Fibroblast of skin of back (primary cell): ENCODE measurements around the gene TFRC.
"Not testable (repeated sequence)": the region's sequence is repeated elsewhere in the genome, so short reads cannot be mapped to it uniquely, and the experiment has no call there.

Experiments
- DNase-seq: peaks from one replicate; pipeline ENCODE4 v3.0.0-alpha.2; 2013

The TFRC gene

DNA sequence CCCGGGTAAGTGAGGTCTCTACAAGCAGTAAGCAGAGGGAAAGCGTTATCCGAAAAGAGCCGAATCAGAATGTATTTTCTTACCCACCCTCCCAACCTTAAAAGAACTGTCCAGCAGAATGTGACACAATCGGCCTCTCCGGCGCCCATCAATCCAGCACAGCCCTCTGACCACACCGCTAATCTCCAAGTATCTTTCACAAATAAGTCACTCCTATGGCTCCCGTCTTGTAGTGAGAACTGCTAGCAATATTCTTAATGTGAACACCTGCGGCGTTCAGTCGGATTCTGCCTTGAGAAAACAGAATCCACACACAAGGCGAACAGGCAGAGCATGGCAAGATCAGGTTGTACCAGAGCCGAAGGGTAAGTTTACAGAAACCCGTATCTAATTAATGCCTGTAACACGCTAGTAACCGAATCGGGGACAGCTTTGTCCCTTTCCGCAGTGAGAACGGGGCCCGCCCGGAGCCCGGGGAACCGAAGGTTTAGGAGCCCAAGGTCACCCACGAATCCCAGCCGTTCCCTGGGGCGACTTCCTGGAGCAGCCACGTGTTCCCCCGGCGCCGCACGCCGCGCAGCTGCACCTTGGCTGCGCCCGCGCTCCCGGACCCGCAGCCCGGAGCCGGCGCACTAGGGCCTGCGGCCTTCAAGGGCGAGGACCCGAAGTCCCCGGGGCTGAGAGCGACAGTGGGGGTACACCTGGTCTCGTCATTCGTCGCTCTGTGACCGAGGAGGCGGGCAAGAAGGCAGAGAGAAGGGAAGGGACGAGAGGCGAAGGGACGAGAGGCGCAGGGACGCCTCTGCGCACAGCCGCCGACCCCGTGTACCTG lies 672 bp downstream of the TFRC start:
- DNase-seq, result peak; percentile 40

DNA sequence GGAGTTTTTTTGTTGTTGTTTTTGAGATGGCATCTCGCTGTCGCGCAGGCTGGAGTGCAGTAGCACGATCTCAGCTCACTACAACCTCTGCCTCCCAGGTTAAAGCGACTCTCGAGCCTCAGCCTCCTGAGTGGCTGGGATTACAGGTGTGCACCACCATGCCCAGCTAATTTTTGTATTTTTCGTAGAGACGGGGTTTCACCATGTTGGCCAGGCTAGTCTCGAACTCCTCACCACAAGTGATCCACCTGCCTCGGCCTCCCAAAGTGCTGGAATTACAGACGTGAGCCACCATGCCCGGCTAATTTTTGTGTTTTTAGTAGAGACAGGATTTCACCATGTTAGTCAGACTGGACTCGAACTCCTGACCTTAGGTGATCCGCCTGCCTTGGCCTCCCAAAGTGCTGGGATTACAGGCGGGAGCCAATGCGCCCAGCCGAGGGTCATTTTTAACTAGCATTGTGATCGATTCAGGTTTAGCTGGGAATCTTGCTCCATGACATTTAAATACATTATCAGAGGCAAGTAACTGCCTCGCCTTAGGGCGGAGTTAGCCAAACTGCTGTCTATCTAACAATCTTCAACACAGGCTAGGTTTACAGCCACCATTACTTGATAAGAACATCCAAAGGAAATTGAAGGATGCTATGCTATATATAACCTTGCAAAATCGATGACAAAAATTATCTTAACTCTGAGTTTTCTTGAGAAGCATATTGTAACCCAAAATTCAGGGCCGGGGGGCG lies 1.6 kb downstream of the TFRC start:
- DNase-seq, result not testable (repeated sequence)

DNA sequence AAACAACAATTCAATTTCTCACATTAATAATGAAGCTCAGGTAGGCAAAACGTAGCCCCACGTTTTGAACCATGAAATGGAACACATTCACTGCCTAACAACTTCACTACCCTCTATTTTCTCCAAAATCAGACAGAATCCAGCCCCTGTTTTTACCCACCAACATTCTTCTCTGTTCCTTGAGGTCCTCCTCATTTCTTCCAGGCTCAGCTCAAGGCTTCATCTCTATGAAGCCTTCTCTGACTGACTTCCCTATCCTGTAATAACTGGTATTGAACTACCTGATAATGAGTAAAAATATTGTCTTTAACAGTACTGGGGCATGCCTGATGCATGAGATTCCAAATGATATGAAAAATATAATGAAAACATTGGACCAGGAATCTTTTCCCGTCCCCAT lies 2.2 kb downstream of the TFRC start:
- no peak for DNase-seq

DNA sequence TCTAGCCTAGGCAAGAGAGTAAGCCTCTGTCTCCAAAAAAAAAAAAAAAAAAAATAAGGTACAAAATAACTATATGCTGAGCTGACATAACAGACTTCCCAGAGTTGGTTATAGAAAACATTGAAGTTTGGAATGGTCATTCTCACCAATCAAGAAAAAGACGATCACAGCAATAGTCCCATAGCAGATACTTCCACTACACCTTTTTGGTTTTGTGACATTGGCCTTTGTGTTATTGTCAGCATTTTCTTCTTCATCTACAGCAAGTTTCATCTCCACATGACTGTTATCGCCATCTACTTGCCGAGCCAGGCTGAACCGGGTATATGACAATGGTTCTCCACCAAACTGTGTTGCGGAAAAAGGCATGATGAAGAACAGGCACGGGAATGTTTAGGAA lies 6.9 kb downstream of the TFRC start:
- DNase-seq, result no peak

DNA sequence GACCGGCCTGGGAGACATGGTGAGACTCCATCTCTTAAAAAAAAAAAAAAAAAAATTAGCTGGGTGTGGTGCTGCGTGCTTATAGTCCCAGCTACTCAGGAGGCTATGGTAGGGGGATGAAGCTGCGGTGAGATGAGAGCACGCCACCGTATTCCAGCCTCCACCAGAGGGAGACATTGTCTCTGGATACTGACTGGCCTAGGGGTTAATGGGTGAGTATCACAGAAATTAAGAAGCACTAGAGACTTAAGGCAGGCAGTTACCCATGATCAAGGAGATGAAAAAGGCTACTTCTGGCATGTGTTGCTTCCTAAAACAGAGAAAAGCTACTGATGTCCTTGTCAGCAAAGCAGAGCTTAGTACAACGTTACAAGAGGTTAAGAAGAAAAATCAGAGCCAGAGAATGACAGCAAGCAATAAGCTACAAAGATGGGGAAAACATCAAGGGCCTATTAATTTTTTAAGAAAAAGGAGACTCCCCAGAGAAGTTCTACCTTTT lies 8.6 kb downstream of the TFRC start:
- peak; percentile 58 for DNase-seq

DNA sequence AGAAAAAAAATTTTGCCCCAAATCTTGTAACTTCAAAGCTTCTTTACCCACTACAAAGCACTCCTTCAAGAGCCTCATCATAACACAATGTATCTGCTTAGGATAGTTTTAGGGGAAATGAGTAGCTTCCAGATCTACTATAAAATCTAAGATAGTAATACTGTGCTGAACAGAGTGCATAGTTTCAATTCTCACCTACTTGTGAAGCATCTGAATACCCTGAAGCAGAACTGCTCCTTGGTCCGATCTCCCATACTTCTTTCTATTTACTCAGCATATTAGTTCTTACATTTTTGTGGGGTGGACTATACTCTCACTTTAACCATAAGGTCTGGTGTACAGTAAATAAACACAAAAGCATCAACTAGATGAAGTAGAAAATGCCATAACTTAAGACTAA lies 9.6 kb downstream of the TFRC start:
- no peak for DNase-seq

DNA sequence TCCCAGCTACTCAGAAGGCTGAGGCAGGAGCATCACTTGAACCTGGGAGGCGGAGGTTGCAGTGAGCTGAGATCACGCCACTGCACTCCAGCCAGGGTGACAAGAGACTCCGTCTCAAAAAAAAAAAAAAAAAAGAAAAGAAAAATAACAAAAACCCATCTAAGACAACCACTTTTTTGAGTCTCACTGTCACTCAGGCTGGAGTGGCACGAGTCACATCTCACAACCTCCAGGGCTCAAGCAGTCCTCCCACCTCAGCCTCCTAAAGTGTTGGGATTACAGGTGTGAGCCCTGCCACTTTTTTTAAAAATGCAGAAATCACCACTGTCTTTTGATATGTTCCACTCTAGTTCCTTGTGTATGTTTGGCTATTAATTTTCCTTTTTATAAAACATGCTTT lies 13.1 kb downstream of the TFRC start:
- not testable (repeated sequence) for DNase-seq

DNA sequence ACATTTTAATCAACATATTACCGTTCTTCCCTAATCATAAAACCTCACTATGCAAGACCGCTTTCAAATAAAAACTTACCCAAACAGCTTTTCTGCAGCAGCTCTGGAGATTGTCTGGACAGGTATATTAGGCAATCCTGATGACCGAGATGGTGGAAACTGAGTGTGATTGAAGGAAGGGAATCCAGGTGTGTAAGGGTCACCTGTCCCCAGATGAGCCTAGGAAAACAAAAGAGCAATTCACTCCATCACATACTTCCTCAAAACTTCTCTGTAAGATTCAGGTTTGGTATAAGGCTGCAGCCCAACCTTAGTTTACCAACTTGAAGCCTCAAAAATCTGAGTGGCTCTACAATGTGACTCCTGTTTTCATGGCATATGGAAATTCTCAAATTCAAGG lies 14.5 kb downstream of the TFRC start:
- no peak for DNase-seq

DNA sequence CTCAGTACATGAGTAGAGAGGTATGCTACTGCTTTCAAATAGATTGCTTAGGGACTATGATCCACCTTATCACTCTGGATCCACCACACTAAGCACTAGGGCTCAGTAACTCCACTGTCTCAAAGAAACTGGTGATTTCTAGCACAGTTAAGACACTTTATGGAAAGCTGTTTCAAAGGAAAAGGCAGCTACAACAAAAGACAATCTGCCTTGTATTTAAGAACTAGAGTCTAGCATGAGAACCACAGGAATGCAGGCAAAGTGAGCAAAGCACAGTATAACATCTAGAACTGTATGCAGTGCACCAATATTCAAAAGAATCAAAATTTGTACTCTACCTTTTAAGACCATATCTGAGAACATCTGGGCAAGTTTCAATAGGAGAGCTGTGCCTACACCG lies 17.9 kb downstream of the TFRC start:
- no peak for DNase-seq

DNA sequence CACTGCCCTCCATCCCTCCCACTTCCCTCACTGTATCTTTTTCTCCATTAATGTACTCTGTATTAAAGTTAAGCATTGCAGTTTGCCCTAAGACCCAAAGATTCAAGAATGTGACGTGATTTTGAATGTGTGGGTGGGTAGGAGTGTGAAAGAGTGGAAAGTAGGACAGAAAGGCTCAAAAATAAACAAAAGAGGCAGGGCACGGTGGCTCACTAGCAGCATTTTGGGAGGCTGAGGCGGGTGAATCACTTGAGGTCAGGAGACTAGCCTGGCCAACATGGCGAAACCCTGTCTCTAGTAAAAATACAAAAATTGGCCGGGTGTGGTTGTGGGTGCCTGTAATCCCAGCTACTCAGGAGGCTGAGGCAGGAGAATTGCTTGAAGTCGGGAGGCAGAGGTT lies 18.4 kb downstream of the TFRC start:
- DNase-seq, result no peak

DNA sequence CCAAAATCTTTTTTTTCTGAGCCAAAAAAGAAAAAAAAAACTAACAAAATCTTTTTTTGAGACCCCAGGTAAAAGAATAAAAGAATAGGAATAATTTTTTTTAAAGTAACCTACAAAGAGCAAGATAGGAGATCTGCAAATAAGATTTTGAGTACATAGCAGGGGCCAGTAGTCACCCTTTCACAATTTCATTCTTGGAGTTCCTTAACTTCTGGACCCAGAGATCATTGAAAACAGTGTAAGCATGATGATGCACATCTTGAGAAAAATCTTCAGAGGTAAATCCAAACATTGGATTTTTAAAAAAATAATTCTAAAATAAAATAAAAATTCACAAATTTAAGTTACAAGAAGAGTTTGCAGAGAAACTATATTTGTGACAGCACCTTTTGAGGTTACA lies 18.8 kb downstream of the TFRC start:
- no peak for DNase-seq

DNA sequence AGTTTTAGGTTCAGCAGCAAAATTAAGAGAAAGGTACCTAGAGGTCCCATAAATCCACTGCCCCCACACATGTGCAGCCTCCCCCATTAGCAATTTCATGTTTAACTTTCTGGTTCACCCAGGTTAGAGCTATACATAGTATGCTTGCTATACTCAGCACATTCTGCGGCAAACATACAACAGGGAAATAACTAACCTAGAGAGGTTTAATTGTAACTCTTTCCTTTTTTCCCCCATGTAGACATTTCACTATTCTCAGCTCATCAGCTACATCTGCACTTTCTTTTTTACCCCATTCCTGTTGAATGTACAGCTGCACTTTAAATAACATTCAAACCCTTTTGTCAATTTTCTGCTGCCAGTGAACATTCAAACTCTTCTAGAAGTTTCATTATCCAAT lies 21.1 kb downstream of the TFRC start:
- DNase-seq, result no peak

DNA sequence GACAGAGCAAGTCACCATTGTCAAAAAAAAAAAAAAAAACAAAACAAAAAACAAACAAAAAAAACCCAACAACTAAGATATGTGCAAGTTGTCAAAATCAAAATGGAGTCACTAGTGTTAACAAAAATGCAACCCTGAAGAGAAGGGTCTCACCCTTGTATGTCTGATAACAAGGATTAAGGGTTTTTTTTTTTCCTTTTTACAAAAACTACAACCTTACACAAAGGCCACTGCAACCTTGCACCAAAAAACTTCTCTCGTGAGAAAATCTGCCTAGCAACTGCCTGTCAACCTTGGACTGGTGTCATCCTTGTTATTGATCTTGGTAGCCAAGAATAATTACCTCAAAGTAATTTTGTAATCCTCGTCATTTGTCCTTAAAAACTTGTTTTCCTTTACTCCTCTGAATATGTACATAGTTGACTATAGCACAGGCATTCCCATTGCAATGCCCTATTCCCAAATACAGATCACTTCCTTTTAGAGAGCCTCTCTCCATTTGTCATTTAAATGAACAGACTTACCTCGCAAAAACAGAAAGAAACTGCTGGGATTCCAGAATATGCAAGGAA lies 24.0 kb downstream of the TFRC start:
- no peak for DNase-seq

DNA sequence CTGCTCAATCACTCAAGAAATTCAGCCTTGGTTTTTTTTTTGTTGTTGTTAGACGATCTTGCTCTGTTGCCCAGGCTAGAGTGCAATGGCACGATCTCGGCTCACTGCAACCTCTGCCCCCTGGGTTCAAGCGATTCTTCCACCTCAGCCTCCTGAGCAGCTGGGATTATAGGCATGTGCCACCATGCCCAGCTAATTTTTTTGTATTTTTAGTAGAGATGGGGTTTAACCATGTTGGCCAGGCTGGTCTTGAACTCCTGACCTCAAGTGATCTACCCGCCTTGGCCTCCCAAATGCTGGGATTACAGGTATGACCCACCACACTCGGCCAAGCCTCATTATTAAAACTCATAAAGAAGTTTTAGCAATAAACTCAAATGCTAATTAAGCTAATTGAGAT lies 25.5 kb downstream of the TFRC start:
- not testable (repeated sequence) for DNase-seq

DNA sequence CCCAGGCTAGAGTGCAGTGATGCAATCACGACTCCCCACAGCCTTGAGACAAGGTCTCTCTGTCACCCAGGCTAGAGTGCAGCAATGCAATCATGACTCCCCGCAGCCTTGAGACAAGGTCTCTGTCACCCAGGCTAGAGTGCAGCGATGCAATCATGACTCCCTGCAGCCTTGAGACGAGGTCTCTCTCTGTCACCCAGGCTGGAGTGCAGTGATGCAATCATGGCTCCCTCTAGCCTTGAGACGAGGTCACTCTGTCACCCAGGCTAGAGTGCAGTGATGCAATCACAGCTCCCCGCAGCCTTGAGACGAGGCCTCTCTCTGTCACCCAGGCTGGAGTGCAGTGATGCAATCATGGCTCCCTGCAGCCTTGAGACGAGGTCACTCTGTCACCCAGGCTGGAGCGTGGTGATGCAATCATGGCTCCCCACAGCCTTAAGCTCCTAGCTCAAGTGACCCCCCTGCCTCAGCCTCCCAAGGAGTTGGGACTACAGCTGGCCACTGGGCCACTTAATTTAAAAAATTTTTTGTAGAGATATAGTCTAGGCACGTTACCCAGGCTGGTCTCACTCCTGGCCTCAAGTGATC lies 26.1 kb downstream of the TFRC start:
- DNase-seq, result no peak

DNA sequence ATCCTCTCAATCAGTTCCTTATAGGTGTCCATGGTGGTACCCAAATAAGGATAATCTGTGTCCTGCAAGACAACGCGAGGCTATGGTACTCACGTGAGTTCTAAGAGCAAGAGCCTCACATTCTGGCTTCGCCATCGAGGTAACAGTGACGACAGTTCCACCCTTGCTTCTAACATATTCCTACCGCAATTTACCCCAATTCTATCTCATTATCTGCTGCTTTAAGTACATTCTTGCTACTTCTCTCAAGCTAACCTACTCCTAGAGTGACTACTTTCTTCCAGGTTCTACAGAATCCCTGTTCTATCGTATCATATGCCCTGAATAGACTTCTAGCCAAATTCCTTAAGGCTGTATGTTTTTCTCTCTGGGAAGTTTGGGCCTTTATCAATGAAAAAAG lies 26.6 kb downstream of the TFRC start:
- DNase-seq, result no peak

DNA sequence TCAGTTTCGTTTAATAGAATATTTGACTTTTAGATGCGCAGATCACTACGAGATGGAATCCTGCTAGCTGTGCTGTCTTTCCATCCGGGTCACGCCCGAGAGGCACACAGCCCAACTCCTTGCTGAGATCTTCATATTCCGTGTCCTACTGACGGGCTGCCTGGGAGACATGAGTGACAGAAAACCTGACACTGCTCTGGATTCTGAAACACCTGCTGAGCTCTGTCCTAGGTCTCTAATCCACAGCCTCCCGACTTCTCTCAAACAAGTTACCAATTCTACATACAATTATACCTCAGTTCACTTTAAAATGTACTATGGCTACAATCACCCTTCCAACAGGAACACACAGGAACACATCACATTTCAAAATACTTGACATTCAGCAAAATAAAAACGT lies 27.2 kb downstream of the TFRC start:
- DNase-seq, result no peak

DNA sequence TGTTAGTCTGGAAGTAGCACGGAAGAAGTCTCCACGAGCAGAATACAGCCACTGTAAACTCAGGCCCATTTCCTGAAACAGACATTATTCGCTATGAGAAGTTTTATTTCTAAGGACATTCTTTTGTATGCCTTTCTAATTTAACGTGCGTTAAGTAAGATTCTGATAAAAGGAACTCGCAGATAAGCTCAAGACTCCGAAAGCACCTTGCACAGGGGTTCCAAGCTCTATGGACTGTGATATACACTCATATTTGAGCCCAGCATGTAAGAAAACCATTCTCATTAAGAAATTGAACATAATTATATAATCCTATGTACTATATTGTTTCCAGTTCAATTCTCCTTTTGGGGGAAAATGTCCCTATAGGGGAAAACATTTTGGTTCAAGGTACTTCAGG lies 28.4 kb downstream of the TFRC start:
- no peak for DNase-seq

DNA sequence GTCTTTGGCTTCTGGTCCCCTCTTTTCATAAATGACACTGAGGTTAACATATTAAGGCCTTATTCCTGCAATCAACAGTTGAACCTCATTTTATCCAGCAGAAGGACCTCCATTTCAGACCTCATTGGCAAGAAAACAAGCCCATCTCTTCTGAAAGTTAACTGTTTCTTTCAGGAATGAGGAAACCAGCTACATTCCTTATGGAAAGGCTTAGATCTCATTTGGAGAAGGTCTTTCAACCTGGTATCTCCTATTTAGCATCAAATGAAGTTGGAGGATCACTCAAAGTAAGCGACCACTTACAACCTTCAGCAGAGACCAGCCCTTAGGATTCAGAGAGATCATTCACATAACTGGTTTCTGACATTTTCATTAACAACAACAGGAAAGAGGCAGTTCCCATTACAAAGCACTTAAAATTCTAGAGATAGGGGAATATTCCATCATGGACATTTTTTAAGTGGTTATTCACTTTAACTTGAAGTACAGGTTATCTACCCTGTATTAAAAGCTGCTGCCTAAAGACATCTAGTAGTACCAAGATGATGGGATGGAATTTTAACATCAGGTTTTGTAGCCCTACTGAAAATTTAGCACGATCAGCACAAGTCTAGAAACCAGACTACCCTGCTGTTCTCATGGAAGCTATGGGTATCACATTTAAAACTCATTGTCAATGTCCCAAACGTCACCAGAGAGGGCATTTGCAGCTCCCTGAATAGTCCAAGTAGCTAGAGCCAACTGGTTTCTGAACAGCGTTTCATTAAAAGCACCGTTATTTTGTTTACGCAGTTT lies 30.4 kb downstream of the TFRC start:
- DNase-seq, result no peak

DNA sequence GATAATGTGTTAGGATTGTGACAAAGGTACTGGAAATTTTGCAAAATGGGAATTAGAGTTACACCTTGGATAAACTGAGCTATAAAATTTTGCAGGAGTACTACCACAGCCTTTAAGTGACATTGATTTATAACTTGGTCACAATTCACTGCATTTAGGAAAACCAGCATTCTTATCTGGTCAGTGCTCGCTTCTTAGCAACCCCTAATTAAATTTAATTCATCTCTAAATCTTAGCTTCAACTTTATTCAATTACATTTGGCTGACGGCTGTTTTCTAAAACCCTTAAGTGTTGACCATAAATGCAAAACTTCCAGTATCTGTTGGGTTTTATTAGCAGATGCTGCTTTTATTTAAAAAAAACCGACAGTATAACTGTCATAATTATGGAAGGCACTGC lies 31.3 kb downstream of the TFRC start:
- DNase-seq, result no peak

DNA sequence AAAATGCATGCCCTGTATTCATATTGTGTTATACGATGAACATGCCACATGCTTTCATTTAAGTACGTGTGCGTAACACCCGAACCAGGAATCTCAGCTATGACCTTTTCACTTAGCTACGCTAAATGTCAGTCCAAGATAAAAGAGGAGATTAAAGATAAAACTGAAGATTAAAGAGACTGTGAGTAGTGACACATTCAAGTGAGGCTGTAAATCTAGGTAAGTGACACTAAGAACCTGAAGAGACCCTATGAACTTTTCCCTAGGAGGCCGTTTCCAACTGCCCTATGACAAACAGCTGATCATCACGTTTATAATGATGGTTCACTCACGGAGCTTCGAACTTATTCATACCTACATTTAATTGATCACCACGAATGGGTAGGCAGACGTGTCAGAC lies 32.2 kb downstream of the TFRC start:
- DNase-seq, result no peak

DNA sequence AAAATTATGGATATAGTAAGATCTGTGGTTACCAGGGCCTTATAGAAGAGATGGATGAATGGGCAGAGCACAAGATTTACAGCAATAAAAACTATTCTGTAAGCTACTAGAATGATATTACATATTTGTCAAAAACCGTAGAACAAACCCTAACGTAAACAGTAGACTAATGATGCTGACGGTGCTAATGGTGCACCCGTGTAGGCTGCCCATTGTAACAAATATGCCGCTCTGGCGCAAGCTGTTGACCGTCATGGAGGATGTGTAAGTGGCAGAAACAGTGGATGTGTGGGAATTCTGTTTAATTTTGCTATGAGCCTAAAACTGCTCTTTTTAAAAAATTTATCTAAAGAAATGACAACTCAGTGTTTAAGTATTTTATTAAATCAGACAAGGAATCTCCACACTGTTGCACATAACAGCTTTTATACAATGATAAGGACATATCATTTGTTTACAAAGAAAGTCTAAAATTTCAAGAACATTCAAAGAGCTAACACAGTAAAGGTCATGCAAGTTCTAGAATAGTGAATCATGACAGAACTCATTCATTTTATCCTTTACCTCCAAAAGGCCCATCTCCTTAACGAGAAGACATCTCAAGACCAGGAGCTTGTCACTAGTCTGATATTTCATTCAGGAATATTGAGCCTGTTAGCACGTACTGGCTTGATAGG lies 32.8 kb downstream of the TFRC start:
- DNase-seq, result no peak
